IgD-negative memory B cell (primary cell): ENCODE results near the gene PTK6. TPM values are rescaled to one million over a fixed set of nuclear protein-coding genes. Genes with fewer than 3 reads are reported as not detected.

Experiments used
- H3K27ac Mint-ChIP-seq, 3 donors: one replicate each; pipeline ENCODE4 v1.8.0; 2020 to 2022; ENCODE audit warnings: mild to moderate bottlenecking in 3 of 3, mixed read lengths in 3 of 3, moderate library complexity in 1 of 3
- H3K27me3 Mint-ChIP-seq: one replicate; pipeline ENCODE4 v1.8.0; 2021; ENCODE audit warnings: mixed read lengths
- H3K36me3 Mint-ChIP-seq: one replicate; pipeline ENCODE4 v1.8.0; 2020; ENCODE audit warnings: mild to moderate bottlenecking, mixed read lengths
- H3K4me1 Mint-ChIP-seq, 3 donors: one replicate each; pipeline ENCODE4 v1.8.0; 2020 to 2022; ENCODE audit warnings: mixed read lengths in 3 of 3, mild to moderate bottlenecking in 1 of 3
- H3K4me3 Mint-ChIP-seq, 4 donors: one replicate each; pipeline ENCODE4 v1.8.0; 2020 to 2022; ENCODE audit warnings: mild to moderate bottlenecking in 4 of 4, mixed read lengths in 4 of 4, moderate library complexity in 3 of 4
- H3K9me3 Mint-ChIP-seq, 3 donors: one replicate each; pipeline ENCODE4 v1.8.0; 2020 to 2021; ENCODE audit warnings: mixed read lengths in 3 of 3, mild to moderate bottlenecking in 1 of 3
- polyA plus RNA-seq: library from polyadenylated mRNA; unstranded; fragments of 300-500 nt; fragmentation: Illumina TruSeq; gene quantifications from one replicate; pipeline ENCODE4 v1.2.3, GENCODE V29; 2021

Gene PTK6
- 1.3 TPM for polyA plus RNA-seq

DNA sequence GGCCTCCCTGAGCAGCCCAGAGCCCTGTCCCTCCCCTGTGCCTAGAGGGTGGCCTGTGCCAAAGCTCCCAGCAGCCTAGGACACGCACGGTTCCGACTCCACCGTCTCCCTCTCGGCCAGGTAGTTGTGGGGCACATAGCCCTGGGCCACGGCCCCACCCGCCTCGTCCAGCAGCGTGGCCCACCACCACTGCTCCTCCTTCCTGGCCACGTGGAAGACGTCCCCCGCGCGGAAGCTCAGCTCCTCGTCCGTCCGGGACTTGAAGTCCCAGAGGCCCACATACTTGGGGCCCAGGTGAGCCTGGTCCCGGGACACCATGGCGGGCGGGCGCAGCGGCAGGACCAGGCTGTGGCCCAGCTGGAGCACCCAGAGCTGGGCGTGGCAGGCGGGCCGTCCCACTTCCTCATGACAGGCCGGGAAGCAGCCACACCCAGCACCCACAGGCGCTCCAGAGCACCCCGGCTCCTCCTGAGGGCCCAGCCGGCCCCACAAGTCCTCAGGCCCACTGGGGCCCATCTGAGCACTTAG is at the start of gene PTK6:
Gene PTK6, minus strand, starts transcription at position 380 of the 528 bp plus-strand sequence. Its CDS starts 62 bp downstream, at position 318.
- Mint-ChIP-seq H3K27ac (peak within 1 kb of the TSS; percentile 39 to 89 (median 77)), H3K36me3 (peaks cover 1% of the 10 kb centered on the region), H3K9me3 (no peaks in the 10 kb centered on the region), H3K4me1 (peaks cover 2 to 7% (median 4%) of the 10 kb centered on the region in 3 donors), H3K27me3 (no peaks in the 10 kb centered on the region), H3K4me3 (peak within 1 kb of the TSS; percentile 58 to 92 (median 82))

DNA sequence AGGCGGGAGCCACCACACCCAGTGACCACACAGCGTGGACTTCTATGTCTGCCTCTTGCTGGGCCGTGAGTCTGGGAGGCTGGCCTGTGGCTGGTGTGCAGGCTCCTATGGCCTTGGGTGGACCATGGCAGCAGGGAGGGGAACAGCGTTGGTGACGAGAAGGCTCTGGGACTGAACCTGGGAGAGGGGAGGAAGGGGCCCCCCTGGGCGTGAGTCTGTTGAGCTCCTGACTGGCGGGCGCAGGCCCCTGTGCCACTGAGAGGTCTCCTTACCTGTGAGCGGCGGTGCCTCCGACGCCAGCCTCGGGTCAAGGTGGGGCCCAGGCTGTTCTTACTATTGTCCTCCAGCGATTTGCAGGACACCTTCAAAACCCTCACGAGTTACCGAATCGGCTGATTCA is 49.6 kb upstream of the PTK6 start:
- H3K36me3 Mint-ChIP-seq = no peaks in the 10 kb centered on the region
- H3K4me1 Mint-ChIP-seq = peaks cover 0 to 3% (median 0%) of the 10 kb centered on the region in 3 donors
- no peaks in the 10 kb centered on the region for H3K9me3 Mint-ChIP-seq
- H3K27me3 Mint-ChIP-seq = no peaks in the 10 kb centered on the region
- H3K4me3 Mint-ChIP-seq = no peak overlapping the region
- no peak overlapping the region for H3K27ac Mint-ChIP-seq

DNA sequence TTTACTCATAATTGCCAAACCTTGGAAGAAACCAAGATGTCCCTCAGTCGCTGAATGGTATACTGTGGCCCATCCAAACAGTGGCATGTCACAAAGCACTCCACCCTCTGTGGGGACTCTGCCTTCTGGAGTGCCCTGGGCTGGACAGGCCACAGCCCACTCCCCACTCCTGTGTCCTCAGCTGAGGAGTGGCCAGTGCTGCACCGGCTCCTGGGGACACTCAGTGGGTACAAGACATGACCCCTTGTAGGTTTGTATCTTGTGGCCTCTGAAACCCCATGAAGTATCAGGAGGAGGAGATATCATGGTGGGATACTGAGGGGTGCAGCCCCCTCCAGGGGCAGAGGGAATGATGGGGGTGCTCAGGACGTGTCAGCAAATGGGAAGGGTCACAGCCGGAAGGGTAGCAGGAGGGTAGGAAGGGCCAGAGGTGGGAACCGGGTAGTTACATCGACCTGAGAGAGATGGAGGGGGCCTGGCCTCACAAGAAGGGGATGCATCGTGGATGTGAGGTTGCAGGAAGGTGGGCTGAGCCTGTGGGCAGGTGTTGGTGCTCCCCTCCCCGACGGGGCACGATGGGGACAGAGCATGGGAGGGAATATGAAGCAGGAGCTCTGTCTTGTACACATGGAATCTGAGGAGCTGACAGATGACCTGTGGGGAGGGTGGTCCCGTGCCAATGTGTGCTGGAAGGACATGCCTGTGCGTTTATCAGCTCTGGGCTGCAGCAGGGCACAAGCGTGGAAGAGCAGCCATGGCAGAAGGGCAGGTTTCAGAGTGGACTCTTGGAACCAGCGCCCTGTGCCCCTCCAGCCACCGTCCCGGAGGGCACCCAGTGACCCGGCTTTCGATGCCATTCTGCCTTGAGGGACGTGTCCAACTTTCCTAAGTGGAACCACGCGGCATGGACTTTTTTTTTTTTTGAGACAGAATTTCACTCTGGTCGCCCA is 48.7 kb upstream of the PTK6 start:
- no peaks in the 10 kb centered on the region for H3K9me3 Mint-ChIP-seq
- H3K36me3 Mint-ChIP-seq = no peaks in the 10 kb centered on the region
- peak overlapping the region in 1 of 4 donors; percentile 13 for H3K4me3 Mint-ChIP-seq
- peaks cover 2% of the 10 kb centered on the region for H3K27me3 Mint-ChIP-seq
- H3K27ac Mint-ChIP-seq = no peak overlapping the region
- H3K4me1 Mint-ChIP-seq = peaks cover 0 to under 1% (median under 1%) of the 10 kb centered on the region in 3 donors

DNA sequence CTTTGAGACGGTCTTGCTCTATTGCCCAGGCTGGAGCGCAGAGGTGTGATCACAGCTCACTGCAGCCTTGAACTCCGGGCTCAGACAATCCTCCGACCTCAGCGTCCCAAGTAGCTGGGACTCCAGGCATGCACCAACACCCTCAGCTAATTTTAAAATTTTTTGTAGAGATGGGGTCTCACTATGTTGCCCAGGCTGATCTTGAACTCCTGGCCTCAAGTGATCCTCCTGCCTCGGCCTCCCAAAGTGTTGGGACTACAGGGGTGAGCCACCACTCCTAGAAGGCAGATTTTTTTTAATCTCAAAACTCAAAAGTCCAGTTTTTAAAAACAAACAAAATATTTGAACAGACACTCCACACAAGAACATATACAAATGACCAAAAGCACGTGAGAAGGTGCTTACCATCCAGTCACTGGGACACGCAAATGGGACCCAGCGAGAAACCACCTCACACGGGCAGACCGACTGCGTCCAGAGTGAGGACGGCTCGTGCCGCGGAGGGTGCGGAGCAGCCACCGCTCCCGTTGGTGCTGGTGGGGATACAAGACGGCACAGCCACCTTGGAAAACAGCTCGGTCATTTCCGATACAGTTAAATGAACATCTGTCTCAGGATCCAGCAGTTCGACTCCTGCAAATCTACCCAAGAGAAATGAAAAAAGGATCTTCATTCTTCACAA is 45.3 kb upstream of the PTK6 start:
- Mint-ChIP-seq H3K9me3 (no peaks in the 10 kb centered on the region), H3K27me3 (peaks cover 3% of the 10 kb centered on the region), H3K4me3 (no peak overlapping the region), H3K36me3 (no peaks in the 10 kb centered on the region), H3K4me1 (peaks cover 0 to 4% (median 3%) of the 10 kb centered on the region in 3 donors), H3K27ac (no peak overlapping the region)

DNA sequence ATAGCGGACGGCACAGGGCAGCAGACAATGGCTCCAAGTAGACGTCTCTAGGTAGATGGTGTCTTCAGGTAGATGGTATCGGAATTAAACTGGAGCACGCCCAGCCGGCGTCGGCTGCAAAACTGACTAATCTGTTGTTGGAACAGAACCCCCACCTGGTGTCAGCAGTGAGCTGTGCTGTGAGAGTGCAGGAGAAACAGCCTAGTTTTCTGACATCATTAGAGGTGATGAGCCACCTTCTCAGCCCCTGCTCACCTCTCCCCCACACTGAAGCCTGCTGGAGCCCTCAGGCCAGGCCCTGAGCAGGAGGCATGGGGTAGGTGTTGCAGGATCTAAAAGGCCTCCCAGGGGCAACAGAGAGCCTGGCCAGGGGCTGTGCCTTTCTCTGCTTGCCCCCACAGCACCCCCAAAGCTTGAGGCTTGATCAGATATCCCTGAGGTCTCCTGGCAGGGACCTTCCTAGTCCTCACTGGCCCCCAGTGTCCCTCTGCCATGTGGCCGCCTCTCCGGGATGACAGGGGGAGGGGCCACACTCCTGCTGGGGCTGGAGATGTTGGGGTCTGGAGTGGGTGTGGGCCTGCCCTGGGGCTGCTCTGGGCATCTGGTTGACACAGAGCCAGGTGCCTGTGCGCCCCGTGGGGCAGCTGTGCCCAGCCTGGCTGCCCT is 43.8 kb upstream of the PTK6 start:
- Mint-ChIP-seq H3K4me3 (no peak overlapping the region), H3K27me3 (peaks cover 3% of the 10 kb centered on the region), H3K27ac (no peak overlapping the region), H3K36me3 (no peaks in the 10 kb centered on the region), H3K9me3 (no peaks in the 10 kb centered on the region), H3K4me1 (peaks cover 0 to 4% (median 4%) of the 10 kb centered on the region in 3 donors)

DNA sequence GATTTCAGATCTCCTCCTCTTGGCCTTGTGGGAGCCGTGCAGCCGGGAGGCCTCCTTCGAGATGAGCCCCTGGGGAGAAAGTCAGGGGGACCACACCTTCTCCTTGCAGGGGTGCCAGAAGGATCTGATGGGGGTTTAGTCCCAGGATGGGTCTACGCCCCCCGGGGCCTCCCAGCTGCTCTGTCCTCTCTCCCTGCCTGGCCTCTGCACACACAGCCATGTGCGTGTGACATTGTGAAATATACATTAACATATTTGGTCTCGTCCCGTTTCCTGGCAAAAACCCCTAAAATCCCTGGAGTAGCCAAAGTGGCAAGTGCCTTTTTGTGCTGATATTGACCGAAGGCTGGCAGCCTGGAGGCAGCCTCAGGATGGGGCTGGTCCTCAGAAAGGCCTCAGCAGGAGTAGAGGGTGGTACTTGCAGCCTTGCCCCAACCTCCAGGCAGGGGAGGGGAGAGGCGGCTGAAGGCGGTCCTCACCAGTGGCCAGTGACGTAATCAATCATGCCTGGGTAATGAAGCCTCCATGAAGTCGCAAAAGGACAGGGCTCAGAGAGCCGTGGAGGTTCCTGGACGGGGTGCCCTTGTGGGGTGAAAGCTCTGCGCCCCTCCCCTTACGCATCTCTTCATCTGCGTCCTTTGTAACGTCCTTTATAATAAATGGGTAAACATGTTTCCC is 42.0 kb upstream of the PTK6 start:
- Mint-ChIP-seq H3K27ac (no peak overlapping the region), H3K4me1 (peaks cover 0 to 4% (median 4%) of the 10 kb centered on the region in 3 donors), H3K4me3 (no peak overlapping the region), H3K9me3 (no peaks in the 10 kb centered on the region), H3K27me3 (peaks cover 3% of the 10 kb centered on the region), H3K36me3 (no peaks in the 10 kb centered on the region)

DNA sequence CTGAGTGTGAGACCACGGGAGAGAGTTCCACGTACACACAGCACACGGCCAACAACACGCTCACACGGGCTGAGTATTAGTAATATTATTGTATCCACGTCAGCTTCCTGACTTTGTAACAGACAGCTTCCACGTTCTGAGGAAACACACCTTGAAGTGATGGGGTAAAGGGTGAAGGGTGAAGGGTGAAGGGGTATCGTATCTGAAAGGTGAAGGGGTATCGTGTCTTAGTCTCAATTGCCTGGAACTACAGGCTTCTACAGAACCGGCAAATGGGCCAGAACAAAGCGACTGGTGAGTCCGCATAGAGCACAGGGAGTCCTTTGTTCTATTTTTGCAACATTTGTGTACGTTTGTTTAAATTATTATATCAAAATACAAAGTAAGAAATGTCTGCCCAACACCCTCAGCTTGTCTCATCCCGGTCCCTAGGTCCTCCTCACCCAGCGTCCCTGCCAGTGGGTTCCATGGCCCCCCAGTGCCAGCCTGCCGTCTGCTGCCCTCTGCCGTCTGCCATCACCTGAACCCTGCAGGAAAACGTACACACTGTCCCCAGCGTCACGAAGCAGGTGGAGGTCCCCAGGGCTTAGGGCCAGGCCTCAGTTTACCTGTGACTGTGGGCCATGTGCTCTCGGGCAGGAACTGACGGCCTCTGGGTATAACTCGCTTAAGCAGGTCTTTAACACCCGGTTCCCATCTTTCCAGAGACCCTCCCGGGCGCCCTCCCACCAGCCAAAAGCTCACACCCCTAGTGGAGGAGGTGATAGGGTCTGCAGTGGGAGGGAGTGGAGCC is 41.2 kb upstream of the PTK6 start:
- Mint-ChIP-seq H3K9me3 (no peaks in the 10 kb centered on the region), H3K36me3 (no peaks in the 10 kb centered on the region), H3K4me1 (peaks cover 0 to 4% (median 4%) of the 10 kb centered on the region in 3 donors), H3K4me3 (peak overlapping the region in 1 of 4 donors; percentile 33), H3K27ac (no peak overlapping the region), H3K27me3 (peaks cover 3% of the 10 kb centered on the region)

DNA sequence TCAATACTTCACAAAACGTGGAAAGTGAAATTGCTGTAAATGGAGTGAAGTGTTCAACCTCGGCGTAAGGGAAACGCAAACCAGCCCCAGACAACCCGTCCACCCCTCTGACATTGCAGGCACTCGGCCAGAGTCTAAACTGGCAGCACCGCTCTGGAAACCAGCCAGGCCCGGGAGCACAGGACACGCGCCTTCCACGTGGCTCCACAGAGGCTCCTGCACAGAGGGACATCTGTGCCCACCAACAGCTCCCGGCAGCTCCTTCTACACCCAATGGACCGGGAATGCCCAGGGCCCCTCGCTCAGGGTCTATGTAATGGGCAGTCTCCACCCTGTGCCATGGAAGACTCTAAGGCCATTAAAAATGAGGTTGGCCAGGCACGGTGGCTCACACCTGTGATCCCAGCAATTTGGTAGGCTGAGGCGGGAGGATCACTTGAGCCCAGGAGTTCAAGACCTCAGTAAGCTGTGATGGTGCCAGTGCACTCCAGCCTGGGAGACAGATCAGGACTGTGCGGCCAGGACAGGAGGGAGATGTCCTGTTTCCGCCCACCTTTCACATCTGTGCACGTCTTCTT is 40.2 kb upstream of the PTK6 start:
- no peaks in the 10 kb centered on the region for H3K36me3 Mint-ChIP-seq
- no peaks in the 10 kb centered on the region for H3K9me3 Mint-ChIP-seq
- H3K27me3 Mint-ChIP-seq = peaks cover 3% of the 10 kb centered on the region
- H3K4me1 Mint-ChIP-seq = peaks cover 0 to 4% (median 4%) of the 10 kb centered on the region in 3 donors
- no peak overlapping the region for H3K27ac Mint-ChIP-seq
- no peak overlapping the region for H3K4me3 Mint-ChIP-seq

DNA sequence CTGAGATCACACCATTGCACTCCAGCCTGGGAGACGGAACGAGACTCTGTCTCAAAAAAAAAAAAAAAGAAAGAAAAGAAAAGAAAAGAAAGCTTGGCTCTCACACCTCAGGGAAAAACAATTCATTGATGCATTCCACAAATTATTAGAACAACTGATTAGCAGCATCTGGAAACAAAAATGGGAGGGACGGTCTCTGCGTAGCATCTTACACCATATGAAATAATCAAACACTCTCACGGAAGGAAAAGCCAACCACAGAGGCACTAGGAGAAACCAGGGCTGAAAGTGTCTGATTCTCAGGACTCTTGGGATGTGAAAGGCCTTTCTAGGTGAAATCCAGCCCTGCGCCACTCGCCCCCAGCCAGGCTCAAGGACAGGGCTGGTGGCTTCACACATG is 39.1 kb upstream of the PTK6 start:
- Mint-ChIP-seq H3K27me3 (peaks cover 1% of the 10 kb centered on the region), H3K4me3 (peak overlapping the region in 2 of 4 donors; percentile 27 to 58), H3K36me3 (no peaks in the 10 kb centered on the region), H3K27ac (no peak overlapping the region), H3K9me3 (no peaks in the 10 kb centered on the region), H3K4me1 (peaks cover 0 to 4% (median 4%) of the 10 kb centered on the region in 3 donors)

DNA sequence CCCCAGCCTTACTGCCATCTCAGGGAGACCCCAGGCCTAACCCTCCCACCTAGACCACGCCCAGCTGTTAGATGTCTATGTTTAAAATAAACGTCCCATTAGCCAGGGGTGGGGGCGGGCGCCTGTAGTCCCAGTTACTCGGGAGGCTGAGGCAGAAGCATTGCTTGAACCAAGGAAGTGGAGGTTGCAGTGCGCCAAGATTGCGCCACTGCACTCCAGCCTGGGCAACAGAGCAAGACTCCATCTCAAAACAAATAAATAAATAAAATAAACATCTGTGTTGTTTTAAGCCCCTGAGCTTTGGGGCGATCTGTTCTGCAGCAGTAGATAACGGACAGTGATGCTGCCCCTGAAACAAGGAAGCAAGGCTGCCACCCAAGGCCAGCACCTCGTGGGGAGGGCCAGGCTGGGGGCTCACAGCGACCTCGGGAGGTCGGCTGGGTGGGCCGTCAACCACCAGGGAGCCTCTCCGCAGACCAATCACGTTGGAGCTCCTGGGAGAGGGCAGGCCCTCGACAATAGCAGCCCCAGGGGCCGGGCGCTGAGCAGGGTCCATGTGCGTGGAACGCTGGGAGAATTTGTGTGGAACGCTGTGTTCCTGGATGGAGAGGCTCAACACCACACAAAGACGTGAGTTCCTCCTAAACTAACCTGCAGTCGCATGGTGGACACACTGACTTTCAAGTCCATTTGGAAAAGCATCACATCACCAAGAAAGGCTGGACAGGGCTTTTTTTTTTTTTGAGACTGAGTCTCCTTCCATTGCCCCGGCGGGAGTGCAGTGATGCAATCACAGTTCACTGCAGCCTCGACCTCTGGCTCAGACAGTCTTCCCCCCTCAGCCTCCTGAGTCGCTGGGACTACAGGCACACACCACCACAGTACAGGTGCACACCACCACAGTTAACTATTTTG is 37.9 kb upstream of the PTK6 start:
- peak overlapping the region; percentile 33 to 95 (median 50) for H3K4me3 Mint-ChIP-seq
- no peaks in the 10 kb centered on the region for H3K9me3 Mint-ChIP-seq
- no peaks in the 10 kb centered on the region for H3K36me3 Mint-ChIP-seq
- peaks cover 1% of the 10 kb centered on the region for H3K27me3 Mint-ChIP-seq
- peak overlapping the region in 1 of 3 donors; percentile 31 for H3K27ac Mint-ChIP-seq
- peaks cover 0 to 1% (median 0%) of the 10 kb centered on the region in 3 donors for H3K4me1 Mint-ChIP-seq

DNA sequence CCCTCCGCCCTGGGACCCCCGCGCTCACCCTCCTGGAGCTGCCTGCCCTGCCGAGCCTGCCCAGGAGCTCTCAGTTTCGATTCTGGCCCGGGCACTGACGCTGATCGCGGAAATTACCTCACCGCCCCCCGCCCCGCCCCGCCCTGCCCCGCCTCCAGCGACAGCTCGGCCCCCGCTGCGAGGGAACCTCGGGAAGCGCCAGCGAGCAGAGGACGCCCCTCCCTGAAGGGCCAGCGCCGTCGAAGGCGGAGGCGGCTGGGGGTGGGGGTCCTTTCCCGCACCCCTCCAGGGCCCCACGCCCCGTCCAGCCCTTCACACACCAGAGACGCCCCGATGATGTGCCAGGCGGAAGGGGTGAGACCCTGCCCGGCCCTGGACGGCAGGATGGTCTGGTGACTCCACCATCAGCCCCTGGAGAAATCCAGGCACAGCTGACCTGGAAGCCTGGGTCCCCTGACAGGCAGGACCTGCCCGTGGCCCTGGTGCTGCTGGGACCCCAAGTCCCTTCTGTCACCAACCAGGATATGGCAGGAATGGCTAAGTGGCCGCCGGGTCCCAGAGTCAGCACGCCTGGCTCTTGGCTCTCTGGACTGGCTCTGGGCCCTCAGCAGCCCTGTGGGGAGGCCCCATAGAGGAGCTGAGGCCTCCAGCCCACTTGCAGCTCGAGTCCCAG is 37.1 kb upstream of the PTK6 start, which contains the start of gene HELZ2:
Gene HELZ2, minus strand, starts transcription at position 84 of the 673 bp plus-strand sequence. CDS start 1,854 bp downstream, outside the sequence.
- Mint-ChIP-seq H3K36me3 (no peaks in the 10 kb centered on the region), H3K27me3 (peaks cover 1% of the 10 kb centered on the region), H3K27ac (peak within 1 kb of the TSS in 2 of 3 donors; percentile 39 to 50), H3K4me1 (peaks cover 0 to 2% (median 0%) of the 10 kb centered on the region in 3 donors), H3K4me3 (peak within 1 kb of the TSS; percentile 58 to 95 (median 84)), H3K9me3 (no peaks in the 10 kb centered on the region)

DNA sequence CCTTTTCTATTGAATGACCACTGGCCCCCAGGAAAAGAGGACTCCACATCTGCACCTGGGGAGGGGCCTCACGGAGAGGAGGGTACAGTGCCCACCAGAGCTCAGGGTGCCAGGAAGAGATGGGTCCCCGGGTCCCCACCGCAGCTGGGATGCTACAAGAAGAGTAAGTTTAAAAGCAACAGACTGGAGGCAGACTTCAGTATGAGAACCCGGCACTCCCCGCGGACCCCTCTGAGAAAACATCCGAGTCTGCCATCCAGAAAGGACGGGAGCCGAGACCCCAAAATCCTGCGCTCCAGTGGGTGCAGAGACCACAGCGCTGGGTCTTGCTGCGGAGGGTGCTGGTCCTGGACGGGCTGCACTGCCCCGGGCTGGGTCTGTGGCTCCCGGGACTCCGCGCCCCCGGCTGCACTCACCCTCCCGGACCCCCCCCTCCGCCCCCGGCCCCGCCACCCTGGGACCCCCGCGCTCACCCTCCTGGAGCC is 36.5 kb upstream of the PTK6 start:
- no peaks in the 10 kb centered on the region for H3K36me3 Mint-ChIP-seq
- peaks cover 0 to 6% (median 2%) of the 10 kb centered on the region in 3 donors for H3K4me1 Mint-ChIP-seq
- H3K9me3 Mint-ChIP-seq = no peaks in the 10 kb centered on the region
- H3K27ac Mint-ChIP-seq = peak overlapping the region in 2 of 3 donors; percentile 39 to 50
- H3K4me3 Mint-ChIP-seq = peak overlapping the region; percentile 57 to 95 (median 84)
- H3K27me3 Mint-ChIP-seq = peaks cover 1% of the 10 kb centered on the region
